Smooth muscle cell (in vitro differentiated cells): ENCODE results near the gene TULP3. TPM values are rescaled to one million over a fixed set of nuclear protein-coding genes. Genes with fewer than 3 reads are reported as not detected.

Source experiments
- DNase-seq: peaks from one replicate; lab custom pipeline; 2025; ENCODE audit not compliant: unreplicated experiment; lab: John Stamatoyannopoulos, UW
- H2AFZ ChIP-seq: fragments of 200-600 bp; sonication (generic); 2 replicates; pipeline ENCODE4 v1.6.0; 2016; ENCODE audit warnings: antibody characterized with exemption, low read depth, mild to moderate bottlenecking
- H3F3A ChIP-seq: fragments of 200-600 bp; sonication (generic); 2 replicates; pipeline ENCODE4 v1.6.0; 2017; ENCODE audit warnings: antibody characterized with exemption, low read depth
- H3K27ac ChIP-seq: fragments of 200-600 bp; sonication (generic); 2 replicates; pipeline ENCODE4 v1.5.1; 2016; ENCODE audit warnings: low read depth, mild to moderate bottlenecking
- H3K27me3 ChIP-seq: fragments of 200-600 bp; sonication (generic); 2 replicates; pipeline ENCODE4 v1.6.1; 2016; ENCODE audit warnings: low read depth, mild to moderate bottlenecking
- H3K36me3 ChIP-seq: fragments of 200-600 bp; sonication (generic); 2 replicates; pipeline ENCODE4 v1.5.1; 2016; ENCODE audit warnings: low read depth
- H3K4me1 ChIP-seq: fragments of 200-600 bp; sonication (generic); 2 replicates; pipeline ENCODE4 v1.5.1; 2016; ENCODE audit warnings: low read depth
- H3K4me2 ChIP-seq: fragments of 200-600 bp; sonication (generic); 2 replicates; pipeline ENCODE4 v1.6.0; 2016; ENCODE audit warnings: mild to moderate bottlenecking
- H3K4me3 ChIP-seq: fragments of 200-600 bp; sonication (generic); 2 replicates; pipeline ENCODE4 v1.5.1; 2016; ENCODE audit warnings: mild to moderate bottlenecking
- H3K79me2 ChIP-seq: fragments of 200-600 bp; sonication (generic); 2 replicates; pipeline ENCODE4 v1.6.0; 2016; ENCODE audit warnings: low read depth, mild to moderate bottlenecking
- H3K9ac ChIP-seq: fragments of 200-600 bp; sonication (generic); 2 replicates; pipeline ENCODE4 v1.6.0; 2016; ENCODE audit warnings: low read depth
- H3K9me3 ChIP-seq: fragments of 200-600 bp; sonication (generic); replicated peaks from 2 replicates; pipeline ENCODE4 v1.5.1; 2016; ENCODE audit warnings: low read depth
- H4K20me1 ChIP-seq: fragments of 200-600 bp; sonication (generic); 2 replicates; pipeline ENCODE4 v1.6.0; 2016; ENCODE audit warnings: low read depth
- WGBS: methylation state at CpG from one replicate; pipeline ENCODE4 v1.1.7; 2016; ENCODE audit warnings: low lambda C conversion rate; 5-methylcytosine and 5-hydroxymethylcytosine counted together
- polyA plus RNA-seq: library from polyadenylated mRNA; unstranded; fragments of >200 nt; fragmentation: Nextera tagmentation; extraction: Ambion mirVana; gene quantifications from 2 replicates; pipeline ENCODE4 v1.2.1, GENCODE V29; 2016
- total RNA-seq: library from RNA; depleted of rRNA; stranded (reverse); fragments of >200 nt; gene quantifications from 2 replicates; pipeline ENCODE4 v1.2.3, GENCODE V29; 2014
- TF ChIP-seq, protein P1 (sequence below): fragments of 200-600 bp; sonication (generic); IDR thresholded peaks from 2 replicates; pipeline ENCODE4 v1.5.1; 2017; ENCODE audit warnings: borderline replicate concordance, mild to moderate bottlenecking, antibody characterized with exemption; ENCODE audit not compliant: insufficient read depth, poor library complexity, severe bottlenecking

Gene TULP3
- total and polyA plus RNA-seq, 2 experiments from 2014 or later, result 33.7 to 40.6 TPM

DNA sequence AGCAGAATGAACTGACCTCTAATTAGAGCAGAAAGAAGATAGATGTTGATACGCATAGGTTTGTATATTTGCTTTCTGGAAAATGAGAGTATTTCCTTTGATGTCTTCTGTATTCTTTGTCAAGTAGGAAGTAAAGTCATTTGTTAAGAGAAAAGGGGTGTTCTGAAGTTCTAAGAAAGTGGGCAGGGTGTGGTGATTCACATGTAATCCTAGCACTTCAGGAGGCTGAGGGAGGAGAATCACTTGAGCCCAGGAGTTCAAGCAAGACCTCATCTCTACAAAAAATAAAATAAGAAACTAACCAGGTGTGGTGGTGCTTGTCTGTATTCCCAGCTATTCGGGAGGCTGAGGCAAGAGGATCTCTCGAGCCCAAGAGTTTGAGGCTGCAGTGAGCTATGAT is 10.8 kb upstream of the TULP3 start:
- Histone ChIP-seq H3K36me3 (no peaks in the 10 kb centered on the region), H3K9me3 (no peaks in the 10 kb centered on the region), H3K4me1 (peaks cover 8% of the 10 kb centered on the region), H3K4me3 (no peak overlapping the region), H4K20me1 (no peaks in the 10 kb centered on the region), H3K9ac (no peak overlapping the region), H3F3A (peaks cover 2% of the 10 kb centered on the region), H3K79me2 (peaks cover 53% of the 10 kb centered on the region), H3K4me2 (no peak overlapping the region), H2AFZ (no peak overlapping the region), H3K27me3 (no peaks in the 10 kb centered on the region), H3K27ac (no peak overlapping the region)
- WGBS, result 98% methylated on average over 3 of the region's 3 CpGs
- no peak for DNase-seq
- TF ChIP-seq, protein P1, sequence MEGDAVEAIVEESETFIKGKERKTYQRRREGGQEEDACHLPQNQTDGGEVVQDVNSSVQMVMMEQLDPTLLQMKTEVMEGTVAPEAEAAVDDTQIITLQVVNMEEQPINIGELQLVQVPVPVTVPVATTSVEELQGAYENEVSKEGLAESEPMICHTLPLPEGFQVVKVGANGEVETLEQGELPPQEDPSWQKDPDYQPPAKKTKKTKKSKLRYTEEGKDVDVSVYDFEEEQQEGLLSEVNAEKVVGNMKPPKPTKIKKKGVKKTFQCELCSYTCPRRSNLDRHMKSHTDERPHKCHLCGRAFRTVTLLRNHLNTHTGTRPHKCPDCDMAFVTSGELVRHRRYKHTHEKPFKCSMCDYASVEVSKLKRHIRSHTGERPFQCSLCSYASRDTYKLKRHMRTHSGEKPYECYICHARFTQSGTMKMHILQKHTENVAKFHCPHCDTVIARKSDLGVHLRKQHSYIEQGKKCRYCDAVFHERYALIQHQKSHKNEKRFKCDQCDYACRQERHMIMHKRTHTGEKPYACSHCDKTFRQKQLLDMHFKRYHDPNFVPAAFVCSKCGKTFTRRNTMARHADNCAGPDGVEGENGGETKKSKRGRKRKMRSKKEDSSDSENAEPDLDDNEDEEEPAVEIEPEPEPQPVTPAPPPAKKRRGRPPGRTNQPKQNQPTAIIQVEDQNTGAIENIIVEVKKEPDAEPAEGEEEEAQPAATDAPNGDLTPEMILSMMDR, result no peak

DNA sequence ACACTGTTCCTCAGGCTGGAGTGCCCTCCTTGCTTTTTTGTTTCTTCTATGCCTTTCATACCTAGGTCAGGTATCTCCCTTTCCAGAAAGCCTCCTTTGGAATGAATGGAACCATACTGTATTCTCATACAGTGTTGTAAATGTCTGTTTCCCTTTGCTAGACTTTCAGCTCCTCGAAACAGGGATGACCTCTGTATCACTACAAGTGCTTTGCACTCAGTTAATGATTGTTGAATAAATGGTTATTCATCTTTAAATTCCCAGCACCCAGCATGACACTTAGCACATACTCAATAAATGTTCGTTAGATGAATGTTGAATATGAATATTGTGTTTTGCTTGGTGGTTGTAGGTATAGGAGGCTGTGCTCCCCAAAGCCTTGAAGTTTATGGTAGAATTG is 5.9 kb upstream of the TULP3 start:
- TF ChIP-seq, protein P1, result no peak
- Histone ChIP-seq H3K4me3 (no peak overlapping the region), H3K27me3 (no peaks in the 10 kb centered on the region), H3K9me3 (no peaks in the 10 kb centered on the region), H3F3A (peaks cover 4% of the 10 kb centered on the region), H3K79me2 (peaks cover 28% of the 10 kb centered on the region), H3K27ac (no peak overlapping the region), H3K4me1 (no peaks in the 10 kb centered on the region), H2AFZ (no peak overlapping the region), H3K9ac (no peak overlapping the region), H3K4me2 (no peak overlapping the region), H4K20me1 (no peaks in the 10 kb centered on the region), H3K36me3 (no peaks in the 10 kb centered on the region)
- DNase-seq, result no peak
- 89% methylated on average over 2 of the region's 2 CpGs for WGBS

DNA sequence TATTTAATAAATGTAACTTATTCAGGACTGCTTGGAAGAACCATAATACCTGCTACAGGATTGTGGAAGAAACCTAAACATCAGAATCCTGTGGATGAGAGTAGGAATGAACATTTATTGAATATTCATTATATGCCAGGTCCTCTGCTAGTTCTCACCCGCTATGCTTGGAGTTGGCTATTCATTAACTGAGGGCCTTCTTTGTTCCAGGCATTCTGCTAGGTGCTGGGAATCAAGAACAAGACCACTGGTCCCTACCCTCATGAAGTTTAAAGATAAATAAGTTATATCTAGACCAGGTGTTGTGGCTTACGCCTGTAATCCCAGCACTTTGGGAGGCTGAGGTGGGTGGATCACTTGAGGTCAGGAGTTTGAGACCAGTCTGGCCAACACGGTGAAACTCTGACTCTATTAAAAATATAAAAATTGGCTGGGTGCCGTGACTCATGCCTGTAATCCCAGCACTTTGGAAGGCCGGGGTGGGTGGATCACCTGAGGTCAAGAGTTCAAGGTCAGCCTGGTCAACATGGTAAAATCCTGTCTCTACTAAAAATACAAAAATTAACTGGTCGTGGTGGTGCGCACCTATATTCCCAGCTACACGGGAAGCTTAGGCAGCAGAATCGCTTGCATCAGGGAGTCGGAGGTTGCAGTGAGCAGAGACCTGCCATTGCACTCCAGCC is 3.8 kb upstream of the TULP3 start:
- no peak overlapping the region for H2AFZ ChIP-seq
- H3K27ac ChIP-seq, result no peak overlapping the region
- H3K9ac ChIP-seq, result no peak overlapping the region
- TF ChIP-seq, protein P1, result no peak
- peaks cover 4% of the 10 kb centered on the region for H3K4me1 ChIP-seq
- H3F3A ChIP-seq, result peaks cover 4% of the 10 kb centered on the region
- DNase-seq, result no peak
- no peaks in the 10 kb centered on the region for H3K36me3 ChIP-seq
- WGBS, result 95% methylated on average over 10 of the region's 10 CpGs
- H3K27me3 ChIP-seq, result no peaks in the 10 kb centered on the region
- no peak overlapping the region for H3K4me2 ChIP-seq
- H3K9me3 ChIP-seq, result no peaks in the 10 kb centered on the region
- peaks cover 15% of the 10 kb centered on the region for H3K79me2 ChIP-seq
- peaks cover 3% of the 10 kb centered on the region for H4K20me1 ChIP-seq
- no peak overlapping the region for H3K4me3 ChIP-seq

DNA sequence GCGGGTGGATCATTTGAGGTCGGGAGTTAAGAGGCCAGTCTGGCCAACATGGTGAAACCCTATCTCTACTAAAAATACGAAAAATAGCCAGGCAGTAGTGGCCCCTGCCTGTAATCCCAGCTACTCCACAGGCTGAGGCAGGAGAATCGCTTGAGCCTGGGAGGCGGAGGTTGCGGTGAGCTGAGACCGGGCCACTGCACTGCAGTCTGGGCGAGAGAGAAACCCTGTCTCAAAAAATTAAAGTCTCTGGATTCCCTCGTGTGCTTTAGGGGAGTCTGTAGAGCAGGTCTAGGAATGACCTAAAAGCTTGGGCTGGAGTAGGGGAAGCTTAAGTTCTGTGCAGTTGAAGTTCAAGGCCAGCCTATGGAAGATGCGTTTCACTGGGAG is 697 bp upstream of the TULP3 start:
- Histone ChIP-seq H3K27me3 (no peaks in the 10 kb centered on the region), H3K9ac (peak overlapping the region; percentile 77), H2AFZ (peak overlapping the region; percentile 87), H4K20me1 (peaks cover 34% of the 10 kb centered on the region), H3F3A (peaks cover 4% of the 10 kb centered on the region), H3K4me1 (peaks cover 17% of the 10 kb centered on the region), H3K36me3 (no peaks in the 10 kb centered on the region), H3K4me2 (peak overlapping the region; percentile 83), H3K27ac (peak overlapping the region; percentile 59), H3K9me3 (no peaks in the 10 kb centered on the region), H3K4me3 (peak overlapping the region; percentile 74), H3K79me2 (peaks cover 32% of the 10 kb centered on the region)
- TF ChIP-seq, protein P1, result no peak
- DNase-seq, result no peak
- 71% methylated on average over 10 of the region's 10 CpGs for WGBS
